A673 (cell line): ENCODE measurements around the gene NTN1. TPM values are rescaled to one million over a fixed set of nuclear protein-coding genes. Genes with fewer than 3 reads are reported as not detected.

Experiments
- BruUV-seq: library from RNA; stranded (reverse); fragments of 400-500 nt; replicated peaks from 2 replicates; lab custom pipeline; 2021; lab: Mats Ljungman, UMichigan
- CTCF ChIA-PET: fragments of 300-600 bp; sonication (Branson Sonifier 250); formaldehyde crosslinking; loops from one replicate; lab custom pipeline; 2022; ENCODE audit warnings: antibody characterized with exemption; lab: Charles Lee
- POLR2A ChIA-PET: fragments of 300-600 bp; sonication (Branson Sonifier 250); formaldehyde crosslinking; loops from one replicate; lab custom pipeline; 2022; ENCODE audit warnings: antibody characterized with exemption; ENCODE audit not compliant: low non-redundant PET; lab: Charles Lee
- DNase-seq: peaks from one replicate; pipeline ENCODE4 v3.0.0-alpha.2; 2015; ENCODE audit warnings: low spot score
- H3K27ac ChIP-seq: fragments of 200-600 bp; sonication (generic); 2 replicates; pipeline ENCODE4 v1.5.1; 2016; ENCODE audit warnings: mixed run types, low read depth, mild to moderate bottlenecking, mixed read lengths, antibody characterized with exemption, low read length; ENCODE audit not compliant: poor library complexity, severe bottlenecking
- H3K27me3 ChIP-seq: fragments of 200-600 bp; sonication (generic); replicated peaks from 2 replicates; pipeline ENCODE4 v1.6.1; 2017; ENCODE audit warnings: mixed run types, low read depth, mild to moderate bottlenecking, mixed read lengths, antibody characterized with exemption, low read length; ENCODE audit not compliant: insufficient read depth, poor library complexity
- H3K36me3 ChIP-seq: fragments of 200-600 bp; sonication (generic); 2 replicates; pipeline ENCODE4 v1.6.1; 2016; ENCODE audit warnings: mixed run types, mild to moderate bottlenecking, mixed read lengths, antibody characterized with exemption, low read length; ENCODE audit not compliant: insufficient read depth, poor library complexity, severe bottlenecking
- H3K4me1 ChIP-seq: fragments of 200-600 bp; sonication (generic); 2 replicates; pipeline ENCODE4 v1.6.1; 2017; ENCODE audit warnings: mixed run types, mild to moderate bottlenecking, mixed read lengths, antibody characterized with exemption, low read length; ENCODE audit not compliant: insufficient read depth, poor library complexity, severe bottlenecking
- H3K4me3 ChIP-seq: fragments of 200-600 bp; sonication (generic); 2 replicates; pipeline ENCODE4 v1.5.1; 2016; ENCODE audit warnings: low read depth, mixed run types, mild to moderate bottlenecking, mixed read lengths, low read length; ENCODE audit not compliant: poor library complexity, severe bottlenecking
- H3K9me3 ChIP-seq: fragments of 200-600 bp; sonication (generic); 2 replicates; pipeline ENCODE4 v1.6.1; 2016; ENCODE audit warnings: mixed run types, low read depth, mild to moderate bottlenecking, mixed read lengths, antibody characterized with exemption, low read length; ENCODE audit not compliant: poor library complexity, severe bottlenecking
- EZH2 ChIP-seq: fragments of 200-600 bp; sonication (generic); IDR thresholded peaks from 2 replicates; pipeline ENCODE4 v1.6.1; 2017; ENCODE audit warnings: borderline replicate concordance, low read depth, mild to moderate bottlenecking, mixed read lengths, antibody characterized with exemption, low read length; ENCODE audit not compliant: poor library complexity, severe bottlenecking
- intact Hi-C: fragments of 100-400 bp; cut with micrococcal nuclease; formaldehyde crosslinking; loops from one replicate; pipeline ENCODE4 v1.10.0; 2022; ENCODE audit not compliant: unreplicated experiment
- total RNA-seq: library from RNA; stranded (reverse); gene quantifications from 2 replicates; pipeline ENCODE4 v1.2.3, GENCODE V29; 2021
- TF ChIP-seq, protein P1 (sequence below): fragments of 300-800, 200-600 bp; sonication (generic); conservative IDR thresholded peaks from 2 replicates; pipeline ENCODE4 v1.5.1; 2017; ENCODE audit warnings: low read depth, mild to moderate bottlenecking, antibody characterized with exemption, low read length, moderate library complexity, mixed read lengths

NTN1 gene
- total RNA-seq, 1 experiment from 2014 or later = 4.3 TPM

DNA sequence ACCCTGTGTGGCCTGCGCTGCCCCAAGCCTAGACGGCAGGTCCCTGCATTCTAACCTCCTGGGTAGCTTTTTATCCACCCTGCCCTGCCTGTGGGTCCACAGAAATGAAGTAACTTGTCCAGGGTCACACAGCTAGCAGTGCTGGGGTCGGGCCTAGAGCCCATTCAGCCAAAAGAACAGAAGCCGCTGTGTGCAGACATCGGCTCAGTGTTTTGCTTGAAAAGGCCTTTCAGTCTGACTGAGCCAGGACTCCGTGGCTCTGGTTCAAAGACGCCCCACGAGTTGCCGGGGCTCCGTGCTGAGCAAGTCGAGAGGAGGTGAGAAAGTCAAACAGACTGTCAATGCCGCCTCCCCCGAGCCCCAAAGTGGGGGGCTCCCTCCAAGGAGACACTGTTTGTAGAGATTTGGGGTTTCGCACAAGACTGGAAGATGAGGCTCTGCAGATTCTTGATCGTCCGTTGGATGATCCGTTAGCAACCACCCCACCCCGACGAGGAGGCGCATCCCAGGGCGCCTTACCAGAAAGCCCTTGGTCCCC, 226.2 kb downstream of the NTN1 start:
- DNase-seq = no peak
- no peaks in the 10 kb centered on the region for H3K27me3 ChIP-seq
- ChIA-PET POLR2A (no interaction called here), CTCF (no interaction called here)
- no peaks in the 10 kb centered on the region for H3K4me1 ChIP-seq
- H3K27ac ChIP-seq = no peak overlapping the region
- intact Hi-C loops = no loop called here
- H3K9me3 ChIP-seq = no peaks in the 10 kb centered on the region
- no peaks in the 10 kb centered on the region for H3K36me3 ChIP-seq
- BruUV-seq = no TSS peak
- H3K4me3 ChIP-seq = no peak overlapping the region
- TF ChIP-seq EZH2 = no peak
- TF ChIP-seq, protein P1, sequence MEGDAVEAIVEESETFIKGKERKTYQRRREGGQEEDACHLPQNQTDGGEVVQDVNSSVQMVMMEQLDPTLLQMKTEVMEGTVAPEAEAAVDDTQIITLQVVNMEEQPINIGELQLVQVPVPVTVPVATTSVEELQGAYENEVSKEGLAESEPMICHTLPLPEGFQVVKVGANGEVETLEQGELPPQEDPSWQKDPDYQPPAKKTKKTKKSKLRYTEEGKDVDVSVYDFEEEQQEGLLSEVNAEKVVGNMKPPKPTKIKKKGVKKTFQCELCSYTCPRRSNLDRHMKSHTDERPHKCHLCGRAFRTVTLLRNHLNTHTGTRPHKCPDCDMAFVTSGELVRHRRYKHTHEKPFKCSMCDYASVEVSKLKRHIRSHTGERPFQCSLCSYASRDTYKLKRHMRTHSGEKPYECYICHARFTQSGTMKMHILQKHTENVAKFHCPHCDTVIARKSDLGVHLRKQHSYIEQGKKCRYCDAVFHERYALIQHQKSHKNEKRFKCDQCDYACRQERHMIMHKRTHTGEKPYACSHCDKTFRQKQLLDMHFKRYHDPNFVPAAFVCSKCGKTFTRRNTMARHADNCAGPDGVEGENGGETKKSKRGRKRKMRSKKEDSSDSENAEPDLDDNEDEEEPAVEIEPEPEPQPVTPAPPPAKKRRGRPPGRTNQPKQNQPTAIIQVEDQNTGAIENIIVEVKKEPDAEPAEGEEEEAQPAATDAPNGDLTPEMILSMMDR = no peak

DNA sequence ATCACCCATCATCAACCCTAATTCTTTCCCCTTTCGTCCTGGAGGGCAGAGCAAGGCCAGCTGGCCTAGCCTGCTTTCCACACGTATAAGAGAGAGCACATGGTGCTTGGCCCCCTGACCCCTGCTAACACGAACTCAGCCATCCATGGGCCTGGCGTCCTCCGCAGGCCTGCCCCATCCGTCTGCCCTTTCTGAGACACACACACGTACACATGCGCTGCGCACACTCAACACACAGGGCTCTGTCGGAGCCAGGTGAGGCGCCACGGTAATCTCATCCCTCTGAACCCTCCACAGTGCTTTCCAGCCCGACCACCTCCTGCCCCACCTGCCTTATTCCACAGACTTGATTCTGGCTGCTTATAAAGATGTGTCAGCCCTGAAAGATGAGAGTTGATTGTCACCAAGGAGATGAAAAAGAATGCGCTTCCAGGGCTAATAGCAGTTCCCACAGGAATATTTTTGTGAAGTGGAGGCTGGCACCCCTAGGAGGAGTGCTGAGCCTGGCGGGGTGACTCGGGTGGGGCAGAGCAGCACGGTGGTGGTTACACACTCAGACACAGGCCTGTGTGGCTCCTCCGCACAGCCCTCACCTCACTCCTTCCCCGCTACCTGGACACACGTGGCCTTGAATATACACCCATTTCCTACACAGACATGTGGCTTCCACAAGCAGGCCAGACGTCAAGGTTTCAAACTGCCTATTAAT, 228.1 kb downstream of the NTN1 start:
- ChIA-PET POLR2A (interaction anchor here (0.6 kb wide), 1 partner anchor 855 kb away, joined by 10 read pairs; no protein-coding TSS in a partner anchor), CTCF (no interaction called here)
- Histone ChIP-seq H3K4me1 (no peaks in the 10 kb centered on the region), H3K4me3 (no peak overlapping the region), H3K36me3 (no peaks in the 10 kb centered on the region), H3K27me3 (no peaks in the 10 kb centered on the region), H3K9me3 (no peaks in the 10 kb centered on the region), H3K27ac (no peak overlapping the region)
- no TSS peak for BruUV-seq
- DNase-seq = no peak
- TF ChIP-seq EZH2 = no peak
- TF ChIP-seq, protein P1 = no peak
- intact Hi-C loops = no loop called here

DNA sequence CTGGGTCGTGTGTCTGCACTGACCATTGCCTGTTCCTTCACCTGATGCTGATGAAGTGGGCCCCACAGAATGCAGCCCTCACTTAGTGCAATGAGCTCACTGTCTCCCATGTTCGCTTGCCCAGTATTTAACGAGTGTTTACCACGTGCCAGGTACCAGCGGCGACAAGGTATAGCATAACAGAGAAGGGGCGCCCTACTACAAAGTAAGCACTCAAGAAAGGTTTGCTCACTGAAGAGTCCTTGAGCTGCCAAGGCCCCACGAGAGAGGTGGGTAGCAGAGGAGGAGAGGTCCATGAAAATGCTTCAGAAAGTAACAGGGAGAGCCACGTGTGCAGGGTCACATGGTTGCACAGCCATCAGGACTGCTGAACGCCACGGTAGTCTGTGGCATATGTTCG, 230.0 kb downstream of the NTN1 start:
- CTCF ChIA-PET = no interaction called here
- Histone ChIP-seq H3K27ac (no peak overlapping the region), H3K9me3 (no peaks in the 10 kb centered on the region), H3K4me1 (peaks cover 6% of the 10 kb centered on the region), H3K27me3 (no peaks in the 10 kb centered on the region), H3K36me3 (no peaks in the 10 kb centered on the region), H3K4me3 (no peak overlapping the region)
- TF ChIP-seq, protein P1 = no peak
- TF ChIP-seq EZH2 = no peak
- no peak for DNase-seq
- no TSS peak for BruUV-seq
- intact Hi-C loops = no loop called here
- POLR2A ChIA-PET = no interaction called here
